ENCODE data around the gene ANKRD18B. TPM values are rescaled to one million over a fixed set of nuclear protein-coding genes. Genes with fewer than 3 reads are reported as not detected.

ANKRD18B gene
- total and polyA plus RNA-seq, 9 donors: 0.35 to 2.8 (median 0.56) TPM; not detected in 6

DNA sequence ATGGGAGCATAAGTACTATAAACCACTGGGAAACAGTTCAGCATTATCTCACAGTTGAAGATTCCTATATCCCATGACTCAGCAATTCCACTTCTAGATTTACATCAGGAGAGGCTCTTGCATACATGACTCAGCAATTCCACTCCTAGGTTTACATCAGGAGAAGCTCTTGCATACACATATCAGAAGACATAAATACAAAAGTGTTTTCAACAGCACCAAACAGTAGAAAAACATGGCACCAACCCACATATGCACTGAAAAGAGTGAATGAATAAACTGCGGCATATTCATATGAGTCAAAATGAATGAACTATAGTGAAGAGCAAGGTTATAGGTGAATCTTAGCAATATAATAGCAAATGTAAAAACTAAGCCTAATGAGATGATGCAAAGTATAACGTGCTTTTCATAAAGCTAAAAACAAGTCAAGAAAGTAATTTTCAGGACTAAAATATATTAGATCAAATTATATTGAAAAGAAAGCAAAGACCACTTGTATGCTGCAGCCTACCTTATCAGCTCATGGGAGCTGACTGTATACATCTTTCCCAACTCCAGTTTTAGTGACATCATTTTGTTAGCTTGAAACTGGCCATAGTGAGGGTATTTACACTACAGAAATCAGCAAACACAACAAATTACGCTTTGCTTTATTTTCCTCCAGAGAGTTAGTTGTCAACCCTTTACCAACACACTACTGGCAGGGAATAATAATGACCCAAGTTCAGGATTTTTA is 95.8 kb downstream of the ANKRD18B start:
- whole genome bisulfite sequencing, 3 donors: 70% methylated on average over 3 of the region's 3 CpGs
- Histone ChIP-seq H3K27ac (no peak overlapping the region), H3K4me1 (ENCODE audit: insufficient read depth) (no peaks in the 10 kb centered on the region), H3K36me3 (no peaks in the 10 kb centered on the region), H3K4me3 (no peak overlapping the region), H3K27me3 (no peaks in the 10 kb centered on the region), H3K9me3 (no peaks in the 10 kb centered on the region)
- TF ChIP-seq POLR2A (IDR thresholded peaks at IDR 0.05) (no peak), EP300 (IDR thresholded peaks at IDR 0.05) (no peak)
- TF ChIP-seq, protein P1, sequence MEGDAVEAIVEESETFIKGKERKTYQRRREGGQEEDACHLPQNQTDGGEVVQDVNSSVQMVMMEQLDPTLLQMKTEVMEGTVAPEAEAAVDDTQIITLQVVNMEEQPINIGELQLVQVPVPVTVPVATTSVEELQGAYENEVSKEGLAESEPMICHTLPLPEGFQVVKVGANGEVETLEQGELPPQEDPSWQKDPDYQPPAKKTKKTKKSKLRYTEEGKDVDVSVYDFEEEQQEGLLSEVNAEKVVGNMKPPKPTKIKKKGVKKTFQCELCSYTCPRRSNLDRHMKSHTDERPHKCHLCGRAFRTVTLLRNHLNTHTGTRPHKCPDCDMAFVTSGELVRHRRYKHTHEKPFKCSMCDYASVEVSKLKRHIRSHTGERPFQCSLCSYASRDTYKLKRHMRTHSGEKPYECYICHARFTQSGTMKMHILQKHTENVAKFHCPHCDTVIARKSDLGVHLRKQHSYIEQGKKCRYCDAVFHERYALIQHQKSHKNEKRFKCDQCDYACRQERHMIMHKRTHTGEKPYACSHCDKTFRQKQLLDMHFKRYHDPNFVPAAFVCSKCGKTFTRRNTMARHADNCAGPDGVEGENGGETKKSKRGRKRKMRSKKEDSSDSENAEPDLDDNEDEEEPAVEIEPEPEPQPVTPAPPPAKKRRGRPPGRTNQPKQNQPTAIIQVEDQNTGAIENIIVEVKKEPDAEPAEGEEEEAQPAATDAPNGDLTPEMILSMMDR (IDR thresholded peaks at IDR 0.05): no peak
- intact Hi-C loops (cut with DNase I): loop anchor here in 2 of 4 donors (5.0 to 10.0 kb wide), 2 partner anchors 102 to 885 kb away; no protein-coding TSS in a partner anchor
- DNase-seq: no peak

DNA sequence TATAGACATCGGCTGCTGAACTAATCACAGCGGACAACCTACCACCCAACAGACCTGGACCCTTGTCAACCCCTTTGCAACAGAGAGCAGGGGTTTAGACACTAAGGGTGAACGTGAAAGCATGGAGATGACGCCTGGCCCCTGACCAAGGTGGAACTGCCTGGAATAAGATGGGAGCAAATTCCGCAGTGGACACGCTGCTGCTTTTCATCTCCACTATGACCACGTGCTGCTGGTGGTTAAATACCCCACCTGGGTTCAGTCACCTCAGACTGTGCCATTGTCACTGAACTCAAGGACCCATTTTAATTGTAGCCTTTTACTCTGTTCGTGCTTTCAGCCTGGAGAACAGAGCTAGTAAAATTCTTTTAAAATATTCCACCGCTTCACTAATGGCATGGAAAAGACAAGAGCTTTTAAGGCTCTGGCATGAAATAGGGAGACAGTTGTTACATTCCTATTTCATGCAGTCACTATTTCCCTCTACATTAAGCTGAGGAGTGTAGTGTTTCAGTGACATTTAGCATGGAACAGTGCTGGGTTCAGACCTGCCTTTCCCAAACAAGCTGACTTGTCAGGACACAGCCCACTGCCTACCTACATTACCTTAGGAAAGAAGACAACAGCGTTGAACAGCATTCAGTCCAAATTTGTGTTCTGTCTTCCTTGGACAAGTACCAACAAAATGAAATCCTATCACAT is 96.8 kb downstream of the ANKRD18B start:
- no peaks in the 10 kb centered on the region for H3K9me3 ChIP-seq
- H3K27ac ChIP-seq: no peak overlapping the region
- no peak for DNase-seq
- no peaks in the 10 kb centered on the region for H3K4me1 ChIP-seq (ENCODE audit: insufficient read depth)
- no peak overlapping the region for H3K4me3 ChIP-seq
- TF ChIP-seq EP300 (IDR thresholded peaks at IDR 0.05) (no peak), POLR2A (IDR thresholded peaks at IDR 0.05) (no peak)
- TF ChIP-seq, protein P1 (IDR thresholded peaks at IDR 0.05): no peak
- no peaks in the 10 kb centered on the region for H3K27me3 ChIP-seq
- no peaks in the 10 kb centered on the region for H3K36me3 ChIP-seq
- intact Hi-C loops (cut with DNase I): loop anchor here in 2 of 4 donors (5.0 to 10.0 kb wide), 2 partner anchors 101 to 884 kb away; no protein-coding TSS in a partner anchor
- WGBS, 3 donors: 47 to 58% (median 49%) methylated on average over 10 of the region's 10 CpGs

Small RNA genes within 50 kb of the gene (small RNA-seq; reads per million reads assigned to genes)
- gene AL139008.1 (not detected), gene PRSS3P4 (not detected)

Other genes starting within 250 kb of the ANKRD18B start
- 10 to 100 TPM; 23.4 to 44.5 (median 34.3) TPM for gene NFX1, start 233.7 kb upstream of the ANKRD18B start, total RNA-seq
- 10 to 100 TPM; 18.5 to 38.9 TPM for gene NFX1, start 233.7 kb upstream of the ANKRD18B start, polyA plus RNA-seq
- 1 to 10 TPM; 1.1 to 3.8 (median 2.2) TPM for gene AQP7, start 121.7 kb upstream of the ANKRD18B start, total RNA-seq
- gene AQP7, start 121.7 kb upstream of the ANKRD18B start, polyA plus RNA-seq: 1 to 10 TPM; 2.0 to 3.2 TPM
- gene AQP3, start 76.7 kb upstream of the ANKRD18B start, total RNA-seq: 10 to 100 TPM in 3 of 7 donors, 1 to 10 TPM in 4; 7.4 to 47.2 (median 9.9) TPM
- 1 to 10 TPM; 5.6 to 6.6 TPM for gene AQP3, start 76.7 kb upstream of the ANKRD18B start, polyA plus RNA-seq
- gene NOL6, start 50.3 kb upstream of the ANKRD18B start, total RNA-seq: 10 to 100 TPM; 11.7 to 50.5 (median 27.4) TPM
- gene NOL6, start 50.3 kb upstream of the ANKRD18B start, polyA plus RNA-seq: 10 to 100 TPM; 14.5 to 17.6 TPM

All from ovary (tissue), 9 donors.